Hepatocyte (in vitro differentiated cells): ENCODE data around the gene PHACTR1.

Experiments
- CTCF ChIP-seq: fragments of 200-600 bp; sonication (generic); IDR thresholded peaks from 2 replicates; pipeline ENCODE4 v1.5.1; 2016; ENCODE audit warnings: antibody characterized with exemption, mild to moderate bottlenecking; ENCODE audit not compliant: poor library complexity
- EZH2 ChIP-seq: fragments of 200-600 bp; sonication (generic); IDR thresholded peaks from 2 replicates; pipeline ENCODE4 v1.6.1; 2016; ENCODE audit warnings: antibody characterized with exemption, mild to moderate bottlenecking, borderline replicate concordance
- EZH2phosphoT487 ChIP-seq: fragments of 200-600 bp; sonication (generic); IDR thresholded peaks from one replicate; pipeline ENCODE4 v1.6.1; 2018; ENCODE audit warnings: antibody characterized with exemption, mild to moderate bottlenecking, low read depth, moderate library complexity; ENCODE audit not compliant: unreplicated experiment, severe bottlenecking

- TF ChIP-seq EZH2: no peak
- no peak for TF ChIP-seq CTCF
- no peak for TF ChIP-seq EZH2phosphoT487
Observed at GRCh38 chr6:13280254-13280653, 563.7 kb downstream of the PHACTR1 start.
